Neural cell (in vitro differentiated cells): Measurements from ENCODE around the gene TMPRSS11E.

Experiments
- CTCF ChIP-seq: fragments of 450-650 bp; IDR thresholded peaks from 2 replicates; pipeline ENCODE4 v1.5.1; 2014; ENCODE audit warnings: antibody characterized with exemption, mild to moderate bottlenecking, moderate library complexity; ENCODE audit not compliant: poor library complexity, severe bottlenecking
- EP300 ChIP-seq: fragments of 450-650 bp; conservative IDR thresholded peaks from 2 replicates; pipeline ENCODE4 v1.6.1; 2014; ENCODE audit warnings: antibody characterized with exemption, mild to moderate bottlenecking, moderate library complexity; ENCODE audit not compliant: poor library complexity, severe bottlenecking
- EZH2 ChIP-seq: fragments of 200-600, 300-800 bp; shearing (Covaris generic), sonication (generic); IDR thresholded peaks from 2 replicates; pipeline ENCODE4 v1.6.1; 2014; ENCODE audit warnings: antibody characterized with exemption, low read length, borderline replicate concordance, mild to moderate bottlenecking; ENCODE audit not compliant: insufficient read depth, poor library complexity, severe bottlenecking
- POLR2AphosphoS5 ChIP-seq: IDR thresholded peaks from 2 replicates; pipeline ENCODE4 v1.6.1; 2012
- RAD21 ChIP-seq: fragments of 450-650 bp; conservative IDR thresholded peaks from 2 replicates; pipeline ENCODE4 v1.6.1; 2014; ENCODE audit warnings: antibody characterized with exemption, mild to moderate bottlenecking, moderate library complexity
- REST ChIP-seq: IDR thresholded peaks from 2 replicates; pipeline ENCODE4 v1.6.1; 2012; ENCODE audit warnings: borderline replicate concordance
- TAF1 ChIP-seq: IDR thresholded peaks from 2 replicates; pipeline ENCODE4 v1.6.1; 2012; ENCODE audit warnings: low read depth

GRCh38 chr4:68535974-68536373 lies 88.7 kb downstream of the TMPRSS11E start:
- TF ChIP-seq RAD21 (no peak), CTCF (no peak), EP300 (no peak), POLR2AphosphoS5 (no peak), EZH2 (no peak), REST (no peak), TAF1 (no peak)
